ENCODE results near the gene TTLL13.

Gene TTLL13

DNA sequence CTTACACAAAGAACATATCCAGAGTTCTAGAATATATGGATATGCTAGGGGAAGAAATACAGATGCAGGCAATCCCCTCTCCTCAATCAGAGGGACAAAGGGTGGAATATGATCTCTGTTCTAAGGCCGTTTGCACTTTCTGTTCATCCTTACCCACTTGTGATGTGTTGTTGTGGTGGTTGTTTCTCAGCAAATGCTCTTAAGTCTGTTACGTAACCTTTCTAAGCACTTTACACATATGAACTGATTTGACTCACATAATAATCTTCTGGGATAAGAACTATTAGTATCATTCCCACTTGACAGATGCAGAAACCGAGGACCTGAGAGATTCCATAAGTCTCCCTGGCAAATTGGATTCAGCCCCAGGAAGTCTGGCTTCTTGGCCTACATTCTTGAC is 56.6 kb downstream of the TTLL13 start:
- TF ChIP-seq, protein P1, sequence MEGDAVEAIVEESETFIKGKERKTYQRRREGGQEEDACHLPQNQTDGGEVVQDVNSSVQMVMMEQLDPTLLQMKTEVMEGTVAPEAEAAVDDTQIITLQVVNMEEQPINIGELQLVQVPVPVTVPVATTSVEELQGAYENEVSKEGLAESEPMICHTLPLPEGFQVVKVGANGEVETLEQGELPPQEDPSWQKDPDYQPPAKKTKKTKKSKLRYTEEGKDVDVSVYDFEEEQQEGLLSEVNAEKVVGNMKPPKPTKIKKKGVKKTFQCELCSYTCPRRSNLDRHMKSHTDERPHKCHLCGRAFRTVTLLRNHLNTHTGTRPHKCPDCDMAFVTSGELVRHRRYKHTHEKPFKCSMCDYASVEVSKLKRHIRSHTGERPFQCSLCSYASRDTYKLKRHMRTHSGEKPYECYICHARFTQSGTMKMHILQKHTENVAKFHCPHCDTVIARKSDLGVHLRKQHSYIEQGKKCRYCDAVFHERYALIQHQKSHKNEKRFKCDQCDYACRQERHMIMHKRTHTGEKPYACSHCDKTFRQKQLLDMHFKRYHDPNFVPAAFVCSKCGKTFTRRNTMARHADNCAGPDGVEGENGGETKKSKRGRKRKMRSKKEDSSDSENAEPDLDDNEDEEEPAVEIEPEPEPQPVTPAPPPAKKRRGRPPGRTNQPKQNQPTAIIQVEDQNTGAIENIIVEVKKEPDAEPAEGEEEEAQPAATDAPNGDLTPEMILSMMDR (IDR thresholded peaks at IDR 0.05), result no peak
- peaks cover 0 to 70% (median 28%) of the 10 kb centered on the region in 4 donors for H3K4me1 ChIP-seq
- H3K27ac ChIP-seq, result peak overlapping the region; percentile 63 to 87
- H3K9me3 ChIP-seq, result no peaks in the 10 kb centered on the region
- no peak overlapping the region for H3K4me3 ChIP-seq
- H3K36me3 ChIP-seq, result no peaks in the 10 kb centered on the region
- H3K27me3 ChIP-seq, result no peaks in the 10 kb centered on the region
- intact Hi-C loops (cut with DNase I; ENCODE audit: low total_unique reads), result no loop called here
- DNase-seq, result no peak

DNA sequence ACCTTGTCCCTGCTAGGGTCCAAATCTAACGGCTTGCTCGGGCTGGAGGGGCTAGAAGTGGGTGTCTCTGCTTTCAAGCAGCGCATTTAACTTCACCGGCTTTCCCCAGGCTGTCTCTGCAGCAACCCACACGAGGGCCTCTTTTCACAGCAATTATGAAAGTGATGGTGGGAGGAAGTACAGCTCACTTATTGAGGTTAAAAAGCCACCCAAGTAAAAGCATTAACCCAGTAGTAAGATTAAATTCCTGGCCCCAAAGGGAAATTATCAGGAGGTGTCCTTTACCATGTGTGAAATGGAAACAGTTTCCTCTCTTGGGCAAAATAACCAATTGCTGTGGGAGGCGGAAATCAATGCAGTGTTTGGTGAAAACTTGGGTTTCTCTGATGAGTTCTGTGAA is 57.2 kb downstream of the TTLL13 start:
- H3K27ac ChIP-seq, result peak overlapping the region; percentile 63 to 87
- no peaks in the 10 kb centered on the region for H3K9me3 ChIP-seq
- DNase-seq, result no peak
- no peaks in the 10 kb centered on the region for H3K36me3 ChIP-seq
- peaks cover 0 to 64% (median 22%) of the 10 kb centered on the region in 4 donors for H3K4me1 ChIP-seq
- TF ChIP-seq, protein P1 (IDR thresholded peaks at IDR 0.05), result no peak
- H3K4me3 ChIP-seq, result no peak overlapping the region
- H3K27me3 ChIP-seq, result no peaks in the 10 kb centered on the region
- intact Hi-C loops (cut with DNase I; ENCODE audit: low total_unique reads), result no loop called here

DNA sequence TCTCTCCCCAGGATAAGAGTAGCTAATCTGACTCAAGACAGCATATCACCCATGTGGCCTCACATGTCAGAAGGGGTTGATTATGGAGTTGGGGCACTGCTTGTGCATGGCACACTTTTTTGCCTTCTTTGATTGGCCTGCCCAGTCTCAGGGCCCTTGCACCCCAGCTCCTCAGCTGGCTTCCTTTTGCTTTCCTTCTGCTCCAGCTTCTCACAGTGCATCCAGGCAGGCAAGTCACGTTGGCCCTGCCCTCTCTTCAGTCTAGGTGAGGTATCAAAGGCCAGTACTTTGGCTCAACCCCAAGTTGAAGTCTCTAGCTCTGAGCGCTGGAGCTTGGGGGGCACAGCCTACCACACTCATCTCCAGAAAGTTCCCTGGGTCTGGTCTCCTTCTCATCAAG is 58.3 kb downstream of the TTLL13 start:
- Histone ChIP-seq H3K27me3 (no peaks in the 10 kb centered on the region), H3K4me3 (no peak overlapping the region), H3K27ac (peak overlapping the region; percentile 63 to 87), H3K4me1 (peaks cover 0 to 59% (median 13%) of the 10 kb centered on the region in 4 donors), H3K36me3 (no peaks in the 10 kb centered on the region), H3K9me3 (no peaks in the 10 kb centered on the region)
- no peak for DNase-seq
- intact Hi-C loops (cut with DNase I; ENCODE audit: low total_unique reads), result no loop called here
- TF ChIP-seq, protein P1 (IDR thresholded peaks at IDR 0.05), result no peak

DNA sequence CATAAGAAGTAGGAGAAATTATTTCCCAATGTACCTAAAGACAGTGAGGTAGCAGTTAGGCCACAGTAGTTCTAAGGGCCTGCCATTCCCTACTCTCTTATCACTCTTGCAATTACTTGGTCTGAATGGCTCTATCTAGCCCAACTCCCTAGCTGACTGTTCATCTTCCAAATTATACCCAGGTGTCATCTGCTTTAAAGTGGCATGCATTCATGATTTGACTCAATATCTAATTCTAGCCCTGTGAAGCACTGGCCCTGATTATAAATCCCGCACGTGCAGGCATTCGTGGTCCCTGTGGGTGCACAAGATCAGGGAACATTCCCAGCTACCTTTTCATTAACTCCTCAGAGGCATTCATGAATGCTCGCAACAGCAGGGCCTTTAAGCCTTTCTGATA is 59.7 kb downstream of the TTLL13 start:
- Histone ChIP-seq H3K27ac (peak overlapping the region in 1 of 2 donors; percentile 40), H3K9me3 (no peaks in the 10 kb centered on the region), H3K4me3 (no peak overlapping the region), H3K36me3 (no peaks in the 10 kb centered on the region), H3K27me3 (no peaks in the 10 kb centered on the region), H3K4me1 (peaks cover 0 to 57% (median 13%) of the 10 kb centered on the region in 4 donors)
- TF ChIP-seq, protein P1 (IDR thresholded peaks at IDR 0.05), result no peak
- intact Hi-C loops (cut with DNase I; ENCODE audit: low total_unique reads), result no loop called here
- peak in 1 of 2 donors; percentile 13 for DNase-seq
